Astrocyte (in vitro differentiated cells and primary cell): ENCODE measurements around the gene FCER1G. TPM values are rescaled to one million over a fixed set of nuclear protein-coding genes. Genes with fewer than 3 reads are reported as not detected.

ENCODE experiments used
- DNase-seq: peaks from one replicate; pipeline ENCODE4 v3.0.0-alpha.2; 2010; ENCODE audit warnings: low read depth
- FAIRE-seq: peaks from 2 replicates; lab custom pipeline; 2011; peaks lifted over from hg19 to GRCh38; lab: Jason Lieb, UNC
- H2AFZ ChIP-seq: 2 replicates; pipeline ENCODE4 v1.6.0; 2012; ENCODE audit warnings: low read depth, low read length, inconsistent platforms
- H3K27ac ChIP-seq: 2 replicates; pipeline ENCODE4 v1.5.1; 2011; ENCODE audit warnings: low read depth, low read length, inconsistent platforms
- H3K27me3 ChIP-seq: 2 replicates; pipeline ENCODE4 v1.6.0; 2011; ENCODE audit warnings: low read length, inconsistent platforms; ENCODE audit not compliant: insufficient read depth
- H3K36me3 ChIP-seq: 2 replicates; pipeline ENCODE4 v1.5.1; 2011; ENCODE audit warnings: low read length, inconsistent platforms; ENCODE audit not compliant: insufficient read depth
- H3K4me1 ChIP-seq: 2 replicates; pipeline ENCODE4 v1.5.1; 2011; ENCODE audit warnings: low read length, inconsistent platforms; ENCODE audit not compliant: insufficient read depth
- H3K4me2 ChIP-seq: 2 replicates; pipeline ENCODE4 v1.6.0; 2012; ENCODE audit warnings: low read length, inconsistent platforms
- H3K4me3 ChIP-seq: 2 replicates; pipeline ENCODE4 v1.5.1; 2011; ENCODE audit warnings: low read depth, mild to moderate bottlenecking, low read length, inconsistent platforms; ENCODE audit not compliant: insufficient read depth
- H3K79me2 ChIP-seq: 2 replicates; pipeline ENCODE4 v1.6.0; 2012; ENCODE audit warnings: mild to moderate bottlenecking, low read length, inconsistent platforms; ENCODE audit not compliant: insufficient read depth
- H3K9ac ChIP-seq: 2 replicates; pipeline ENCODE4 v1.6.0; 2012; ENCODE audit warnings: mild to moderate bottlenecking, low read length, inconsistent platforms
- H3K9me3 ChIP-seq: 2 replicates; pipeline ENCODE4 v1.5.1; 2012; ENCODE audit warnings: low read depth, mild to moderate bottlenecking, low read length, inconsistent platforms; ENCODE audit not compliant: insufficient read depth
- H4K20me1 ChIP-seq: 2 replicates; pipeline ENCODE4 v1.6.0; 2012; ENCODE audit warnings: low read length, inconsistent platforms; ENCODE audit not compliant: insufficient read depth
- H3K27ac Mint-ChIP-seq: one replicate; pipeline ENCODE4 v1.8.0; 2021; ENCODE audit warnings: mild to moderate bottlenecking, mixed read lengths; ENCODE audit not compliant: unreplicated experiment
- H3K27me3 Mint-ChIP-seq: one replicate; pipeline ENCODE4 v1.8.0; 2021; ENCODE audit warnings: low read depth, mixed read lengths; ENCODE audit not compliant: unreplicated experiment
- H3K36me3 Mint-ChIP-seq: one replicate; pipeline ENCODE4 v1.8.0; 2021; ENCODE audit warnings: low read depth, mixed read lengths; ENCODE audit not compliant: unreplicated experiment
- H3K4me1 Mint-ChIP-seq: one replicate; pipeline ENCODE4 v1.8.0; 2021; ENCODE audit warnings: low read depth, mixed read lengths; ENCODE audit not compliant: unreplicated experiment
- H3K4me3 Mint-ChIP-seq: one replicate; pipeline ENCODE4 v1.8.0; 2021; ENCODE audit warnings: mild to moderate bottlenecking, moderate library complexity, mixed read lengths; ENCODE audit not compliant: unreplicated experiment
- H3K9me3 Mint-ChIP-seq: one replicate; pipeline ENCODE4 v1.8.0; 2021; ENCODE audit warnings: mild to moderate bottlenecking, mixed read lengths; ENCODE audit not compliant: unreplicated experiment
- EZH2 ChIP-seq: IDR thresholded peaks from 2 replicates; pipeline ENCODE4 v1.6.1; 2012; ENCODE audit warnings: mild to moderate bottlenecking, low read length, inconsistent platforms; ENCODE audit not compliant: insufficient read depth
- total RNA-seq: library from RNA; stranded (reverse); gene quantifications from 2 replicates; pipeline ENCODE4 v1.2.1, GENCODE V29; 2021
- TF ChIP-seq, protein P1 (sequence below): IDR thresholded peaks from 2 replicates; pipeline ENCODE4 v1.5.1; 2011; ENCODE audit warnings: low read depth, mild to moderate bottlenecking, inconsistent platforms, low read length, moderate library complexity; ENCODE audit not compliant: insufficient read depth

Gene FCER1G
- total RNA-seq, 1 donor from 2014 or later = 0.68 TPM

GRCh38 chr1:161188381-161188780 lies 26.7 kb upstream of the FCER1G start:
- H3K27ac Mint-ChIP-seq = no peak overlapping the region

GRCh38 chr1:161189036-161189435 lies 26.1 kb upstream of the FCER1G start:
- peaks cover 6% of the 10 kb centered on the region for H3K27me3 Mint-ChIP-seq
- Histone ChIP-seq H2AFZ (no peak overlapping the region), H3K4me3 (no peak overlapping the region), H3K4me1 (no peaks in the 10 kb centered on the region), H4K20me1 (no peaks in the 10 kb centered on the region), H3K36me3 (no peaks in the 10 kb centered on the region), H3K4me2 (no peak overlapping the region), H3K79me2 (no peaks in the 10 kb centered on the region), H3K9ac (no peak overlapping the region), H3K27ac (no peak overlapping the region), H3K27me3 (no peaks in the 10 kb centered on the region), H3K9me3 (no peaks in the 10 kb centered on the region)
- no peak for DNase-seq
- H3K36me3 Mint-ChIP-seq = peaks cover 2% of the 10 kb centered on the region
- no peak for FAIRE-seq
- H3K27ac Mint-ChIP-seq = no peak overlapping the region
- peaks cover 2% of the 10 kb centered on the region for H3K9me3 Mint-ChIP-seq
- TF ChIP-seq EZH2 = no peak
- TF ChIP-seq, protein P1, sequence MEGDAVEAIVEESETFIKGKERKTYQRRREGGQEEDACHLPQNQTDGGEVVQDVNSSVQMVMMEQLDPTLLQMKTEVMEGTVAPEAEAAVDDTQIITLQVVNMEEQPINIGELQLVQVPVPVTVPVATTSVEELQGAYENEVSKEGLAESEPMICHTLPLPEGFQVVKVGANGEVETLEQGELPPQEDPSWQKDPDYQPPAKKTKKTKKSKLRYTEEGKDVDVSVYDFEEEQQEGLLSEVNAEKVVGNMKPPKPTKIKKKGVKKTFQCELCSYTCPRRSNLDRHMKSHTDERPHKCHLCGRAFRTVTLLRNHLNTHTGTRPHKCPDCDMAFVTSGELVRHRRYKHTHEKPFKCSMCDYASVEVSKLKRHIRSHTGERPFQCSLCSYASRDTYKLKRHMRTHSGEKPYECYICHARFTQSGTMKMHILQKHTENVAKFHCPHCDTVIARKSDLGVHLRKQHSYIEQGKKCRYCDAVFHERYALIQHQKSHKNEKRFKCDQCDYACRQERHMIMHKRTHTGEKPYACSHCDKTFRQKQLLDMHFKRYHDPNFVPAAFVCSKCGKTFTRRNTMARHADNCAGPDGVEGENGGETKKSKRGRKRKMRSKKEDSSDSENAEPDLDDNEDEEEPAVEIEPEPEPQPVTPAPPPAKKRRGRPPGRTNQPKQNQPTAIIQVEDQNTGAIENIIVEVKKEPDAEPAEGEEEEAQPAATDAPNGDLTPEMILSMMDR = no peak
- peaks cover 13% of the 10 kb centered on the region for H3K4me1 Mint-ChIP-seq
- H3K4me3 Mint-ChIP-seq = no peak overlapping the region

More at GRCh38 chr1:161188381-161188780, 26.7 kb upstream of the FCER1G start:
- FAIRE-seq (no peak), DNase-seq (no peak)
- H3K79me2 ChIP-seq = no peaks in the 10 kb centered on the region
- H4K20me1 ChIP-seq = no peaks in the 10 kb centered on the region
- TF ChIP-seq, protein P1 = no peak
- TF ChIP-seq EZH2 = no peak
- no peak overlapping the region for H3K4me2 ChIP-seq
- peaks cover 2% of the 10 kb centered on the region for H3K36me3 Mint-ChIP-seq
- H3K4me1 ChIP-seq = no peaks in the 10 kb centered on the region
- no peaks in the 10 kb centered on the region for H3K36me3 ChIP-seq
- H3K9me3 ChIP-seq = no peaks in the 10 kb centered on the region
- H3K4me3 ChIP-seq = no peak overlapping the region
- peaks cover 13% of the 10 kb centered on the region for H3K4me1 Mint-ChIP-seq
- no peak overlapping the region for H3K27ac ChIP-seq
- H3K27me3 Mint-ChIP-seq = peaks cover 6% of the 10 kb centered on the region
- H3K27me3 ChIP-seq = no peaks in the 10 kb centered on the region
- H2AFZ ChIP-seq = no peak overlapping the region
- no peak overlapping the region for H3K4me3 Mint-ChIP-seq
- H3K9me3 Mint-ChIP-seq = peaks cover 2% of the 10 kb centered on the region
- H3K9ac ChIP-seq = no peak overlapping the region

DNA sequence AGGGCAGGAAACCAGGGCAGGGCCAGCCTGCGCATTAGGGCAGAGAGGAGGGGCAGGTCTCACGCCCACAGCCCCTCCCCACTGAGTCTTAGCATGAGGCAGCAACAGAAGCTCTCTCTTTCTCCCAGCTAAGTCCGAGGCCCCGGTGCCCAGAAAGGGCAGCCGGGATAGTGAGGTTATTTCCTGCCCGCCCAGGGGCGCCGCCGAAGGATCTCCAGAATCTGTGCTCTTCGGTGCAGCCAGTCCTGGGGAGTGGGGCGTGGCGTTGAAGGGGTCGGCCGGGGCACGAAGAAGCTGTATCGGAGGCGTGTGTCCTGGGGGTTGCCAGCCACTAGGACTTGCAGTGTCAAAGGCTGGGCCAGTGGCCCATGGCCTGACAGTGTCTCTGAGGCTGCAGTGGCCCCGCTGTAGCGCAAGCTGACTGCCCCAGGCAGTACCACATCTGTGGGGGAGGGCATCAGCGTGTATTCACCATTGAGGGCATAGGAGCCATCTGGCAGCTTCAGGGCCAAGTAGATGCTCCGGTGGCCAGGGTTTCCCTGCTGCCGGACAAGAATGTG lies 24.1 kb upstream of the FCER1G start:
- peaks cover 6% of the 10 kb centered on the region for H3K27me3 Mint-ChIP-seq
- Histone ChIP-seq H2AFZ (no peak overlapping the region), H3K9ac (no peak overlapping the region), H3K36me3 (no peaks in the 10 kb centered on the region), H3K27me3 (no peaks in the 10 kb centered on the region), H3K4me3 (no peak overlapping the region), H3K79me2 (no peaks in the 10 kb centered on the region), H3K4me1 (no peaks in the 10 kb centered on the region), H3K9me3 (no peaks in the 10 kb centered on the region), H4K20me1 (no peaks in the 10 kb centered on the region), H3K4me2 (no peak overlapping the region), H3K27ac (no peak overlapping the region)
- no peak for FAIRE-seq
- peaks cover under 1% of the 10 kb centered on the region for H3K9me3 Mint-ChIP-seq
- H3K36me3 Mint-ChIP-seq = no peaks in the 10 kb centered on the region
- DNase-seq = no peak
- H3K27ac Mint-ChIP-seq = no peak overlapping the region
- no peak overlapping the region for H3K4me3 Mint-ChIP-seq
- TF ChIP-seq EZH2 = no peak
- TF ChIP-seq, protein P1 = no peak
- peaks cover 4% of the 10 kb centered on the region for H3K4me1 Mint-ChIP-seq
